ENCODE measurements around the gene RSRP1.
A peak's percentile ranks its signal among the peaks of the same experiment; 100 is the strongest.
"Not testable (repeated sequence)": the region's sequence is repeated elsewhere in the genome, so short reads cannot be mapped to it uniquely, and the experiment has no call there.

Gene RSRP1

GRCh38 chr1:25256578-25256965, 9.3 kb upstream of the RSRP1 start:
- DNase-seq, result no peak

GRCh38 chr1:25255706-25256577, 8.7 kb upstream of the RSRP1 start:
- DNase-seq, result no peak

GRCh38 chr1:25253911-25254310, 6.7 kb upstream of the RSRP1 start:
- no peak for DNase-seq

- DNase-seq, result no peak
Measured at GRCh38 chr1:25247829-25248754, 838 bp upstream of the RSRP1 start.

- DNase-seq, result peak in 1 of 3 donors; percentile 35
Measured at GRCh38 chr1:25246600-25247023, 642 bp downstream of the RSRP1 start.

- peak; percentile 32 to 57 (median 47) for DNase-seq
Measured at GRCh38 chr1:25245809-25246599, 1.2 kb downstream of the RSRP1 start.

GRCh38 chr1:25245393-25245792, 1.9 kb downstream of the RSRP1 start:
- DNase-seq, result no peak

- DNase-seq, result no peak
Measured at GRCh38 chr1:25243907-25244306, 3.3 kb downstream of the RSRP1 start.

GRCh38 chr1:25239681-25240541, 7.3 kb downstream of the RSRP1 start:
- peak; percentile 91 to 93 (median 92) for DNase-seq

- DNase-seq, result no peak
Measured at GRCh38 chr1:25238046-25238445, 9.2 kb downstream of the RSRP1 start.

- not testable (repeated sequence) for DNase-seq
Measured at GRCh38 chr1:25236261-25236660, 11.0 kb downstream of the RSRP1 start.

GRCh38 chr1:25235411-25235810, 11.8 kb downstream of the RSRP1 start:
- not testable (repeated sequence) for DNase-seq

- DNase-seq, result peak; percentile 95 to 97 (median 96)
Measured at GRCh38 chr1:25232866-25233784, 14.1 kb downstream of the RSRP1 start.

- DNase-seq, result peak; percentile 94 to 95 (median 95)
Measured at GRCh38 chr1:25232027-25232865, 15.0 kb downstream of the RSRP1 start, which contains the start of gene SYF2. TSS of gene SYF2 (minus strand) at chr1:25232502. CDS start at chr1:25232467, 35 bp downstream.

- no peak for DNase-seq
Measured at GRCh38 chr1:25223471-25223870, 23.8 kb downstream of the RSRP1 start.

GRCh38 chr1:25222606-25223005, 24.6 kb downstream of the RSRP1 start:
- no peak for DNase-seq

- DNase-seq, result no peak
Measured at GRCh38 chr1:25220666-25221065, 26.6 kb downstream of the RSRP1 start.

GRCh38 chr1:25219661-25220251, 27.5 kb downstream of the RSRP1 start:
- no peak for DNase-seq

Data from suppressor macrophage treated with lipopolysaccharide for 1 hour (primary cell).